ENCODE results near the gene ING5.

ING5 gene

DNA sequence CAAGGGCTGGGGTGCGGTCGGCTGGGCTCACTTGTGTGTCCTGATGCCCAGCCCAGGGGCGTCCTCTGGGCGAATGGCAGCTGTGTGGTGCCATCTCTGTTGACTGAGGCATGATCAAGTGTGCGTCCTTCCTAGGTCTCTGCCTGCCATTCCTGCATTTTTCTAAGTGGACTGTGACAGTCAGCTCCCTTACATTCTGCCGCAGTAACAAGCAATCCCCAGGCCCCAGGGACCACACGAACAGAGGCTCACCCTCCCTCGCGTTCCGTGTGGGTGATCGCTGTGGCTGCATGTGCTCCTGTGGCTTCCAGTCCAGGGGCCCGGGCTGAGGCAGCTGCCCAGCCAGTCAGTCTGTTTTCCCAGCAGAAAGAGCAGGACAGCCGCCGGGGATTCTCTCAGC, 50.4 kb downstream of the ING5 start:
- no peaks in the 10 kb centered on the region for H3K9me3 ChIP-seq (ENCODE audit: severe bottlenecking)
- H3K4me3 ChIP-seq (ENCODE audit: severe bottlenecking): no peak overlapping the region
- H3K4me1 ChIP-seq (ENCODE audit: insufficient read depth, poor library complexity, severe bottlenecking): no peaks in the 10 kb centered on the region
- no peak overlapping the region for H3K27ac ChIP-seq (ENCODE audit: poor library complexity, severe bottlenecking)
- TF ChIP-seq, protein P1, sequence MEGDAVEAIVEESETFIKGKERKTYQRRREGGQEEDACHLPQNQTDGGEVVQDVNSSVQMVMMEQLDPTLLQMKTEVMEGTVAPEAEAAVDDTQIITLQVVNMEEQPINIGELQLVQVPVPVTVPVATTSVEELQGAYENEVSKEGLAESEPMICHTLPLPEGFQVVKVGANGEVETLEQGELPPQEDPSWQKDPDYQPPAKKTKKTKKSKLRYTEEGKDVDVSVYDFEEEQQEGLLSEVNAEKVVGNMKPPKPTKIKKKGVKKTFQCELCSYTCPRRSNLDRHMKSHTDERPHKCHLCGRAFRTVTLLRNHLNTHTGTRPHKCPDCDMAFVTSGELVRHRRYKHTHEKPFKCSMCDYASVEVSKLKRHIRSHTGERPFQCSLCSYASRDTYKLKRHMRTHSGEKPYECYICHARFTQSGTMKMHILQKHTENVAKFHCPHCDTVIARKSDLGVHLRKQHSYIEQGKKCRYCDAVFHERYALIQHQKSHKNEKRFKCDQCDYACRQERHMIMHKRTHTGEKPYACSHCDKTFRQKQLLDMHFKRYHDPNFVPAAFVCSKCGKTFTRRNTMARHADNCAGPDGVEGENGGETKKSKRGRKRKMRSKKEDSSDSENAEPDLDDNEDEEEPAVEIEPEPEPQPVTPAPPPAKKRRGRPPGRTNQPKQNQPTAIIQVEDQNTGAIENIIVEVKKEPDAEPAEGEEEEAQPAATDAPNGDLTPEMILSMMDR (IDR thresholded peaks at IDR 0.05; ENCODE audit: poor library complexity, severe bottlenecking): no peak
- no peak for ATAC-seq (ENCODE audit: low read depth)
- DNase-seq (ENCODE audit: low spot score): no peak
- peaks cover 13% of the 10 kb centered on the region for H3K36me3 ChIP-seq (ENCODE audit: low read depth)
- H3K27me3 ChIP-seq (ENCODE audit: insufficient read depth, poor library complexity, severe bottlenecking): no peaks in the 10 kb centered on the region

DNA sequence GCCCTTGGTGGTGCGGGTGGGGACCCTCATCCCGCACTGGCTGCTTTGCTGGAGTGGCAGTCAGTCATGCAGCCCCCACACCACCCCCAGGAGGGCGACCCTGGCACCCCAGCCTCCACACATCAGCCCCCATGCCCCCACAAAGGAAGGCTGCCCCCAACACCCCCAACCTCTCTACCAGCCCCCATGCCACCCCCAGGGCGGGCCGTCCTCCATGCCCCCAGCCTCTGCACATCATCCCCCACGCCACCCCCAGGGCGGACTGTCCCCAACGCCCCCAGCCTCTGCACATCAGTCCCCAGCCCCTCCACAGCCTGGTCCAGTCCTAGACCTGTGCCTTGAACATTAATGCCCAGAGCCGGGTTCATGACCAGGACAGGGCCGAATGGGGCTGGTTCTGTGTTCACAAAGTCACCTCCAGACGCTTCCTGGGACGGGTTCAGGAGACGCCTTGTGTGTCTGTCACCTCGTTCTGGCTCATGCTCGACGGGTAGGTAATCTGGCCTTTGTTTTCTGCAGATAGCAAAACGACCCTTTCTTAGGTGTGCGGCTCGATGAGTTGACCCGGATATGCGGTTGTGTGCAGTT, 50.9 kb downstream of the ING5 start:
- no peak overlapping the region for H3K4me3 ChIP-seq (ENCODE audit: severe bottlenecking)
- DNase-seq (ENCODE audit: low spot score) (no peak), ATAC-seq (ENCODE audit: low read depth) (no peak)
- no peaks in the 10 kb centered on the region for H3K27me3 ChIP-seq (ENCODE audit: insufficient read depth, poor library complexity, severe bottlenecking)
- no peaks in the 10 kb centered on the region for H3K4me1 ChIP-seq (ENCODE audit: insufficient read depth, poor library complexity, severe bottlenecking)
- peaks cover 13% of the 10 kb centered on the region for H3K36me3 ChIP-seq (ENCODE audit: low read depth)
- H3K9me3 ChIP-seq (ENCODE audit: severe bottlenecking): no peaks in the 10 kb centered on the region
- H3K27ac ChIP-seq (ENCODE audit: poor library complexity, severe bottlenecking): no peak overlapping the region
- TF ChIP-seq, protein P1 (IDR thresholded peaks at IDR 0.05; ENCODE audit: poor library complexity, severe bottlenecking): no peak

DNA sequence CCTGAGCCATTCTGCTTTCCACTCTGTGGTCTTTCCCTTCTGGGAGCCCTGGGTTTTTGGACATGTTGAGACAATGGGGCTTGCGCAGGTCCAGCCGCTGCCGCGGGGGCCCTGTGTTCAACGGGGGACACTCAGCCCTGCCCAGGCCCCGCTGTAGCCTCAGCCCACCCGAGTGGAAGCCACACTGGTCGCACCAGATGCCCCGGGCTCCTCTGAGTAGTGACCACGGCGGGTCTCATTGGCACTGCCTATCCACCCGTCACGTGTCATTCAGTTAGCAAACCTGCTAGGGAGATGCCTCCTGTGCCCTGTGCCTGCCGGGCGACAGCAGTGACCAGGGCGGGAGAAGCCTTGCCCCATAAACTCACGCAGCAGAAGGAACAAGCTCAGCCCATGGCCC, 51.7 kb downstream of the ING5 start:
- Histone ChIP-seq H3K27me3 (ENCODE audit: insufficient read depth, poor library complexity, severe bottlenecking) (no peaks in the 10 kb centered on the region), H3K36me3 (ENCODE audit: low read depth) (peaks cover 13% of the 10 kb centered on the region), H3K4me1 (ENCODE audit: insufficient read depth, poor library complexity, severe bottlenecking) (no peaks in the 10 kb centered on the region), H3K4me3 (ENCODE audit: severe bottlenecking) (no peak overlapping the region), H3K27ac (ENCODE audit: poor library complexity, severe bottlenecking) (no peak overlapping the region), H3K9me3 (ENCODE audit: severe bottlenecking) (no peaks in the 10 kb centered on the region)
- TF ChIP-seq, protein P1 (IDR thresholded peaks at IDR 0.05; ENCODE audit: poor library complexity, severe bottlenecking): no peak
- ATAC-seq (ENCODE audit: low read depth): no peak
- no peak for DNase-seq (ENCODE audit: low spot score)

DNA sequence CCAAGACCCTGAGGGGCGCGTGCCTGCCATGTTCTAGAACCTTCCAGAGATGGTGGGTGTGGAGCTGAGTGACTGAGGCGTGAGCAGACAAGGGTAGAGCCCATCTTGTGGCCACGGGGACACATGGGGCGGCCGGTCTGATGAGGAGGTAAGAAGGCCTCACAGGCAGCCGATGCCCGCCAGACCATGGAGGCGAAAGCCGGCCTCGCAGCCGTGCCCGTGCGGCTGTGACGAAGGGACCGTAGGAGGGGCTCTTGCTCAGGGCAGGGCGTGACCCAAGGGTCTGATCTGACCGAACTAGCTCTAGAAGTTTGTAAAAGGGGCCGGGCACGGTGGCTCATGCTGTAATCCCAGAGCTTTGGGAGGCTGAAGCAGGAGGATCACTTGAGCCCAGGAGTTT, 52.2 kb downstream of the ING5 start:
- TF ChIP-seq, protein P1 (IDR thresholded peaks at IDR 0.05; ENCODE audit: poor library complexity, severe bottlenecking): no peak
- no peak for ATAC-seq (ENCODE audit: low read depth)
- no peak for DNase-seq (ENCODE audit: low spot score)
- no peaks in the 10 kb centered on the region for H3K27me3 ChIP-seq (ENCODE audit: insufficient read depth, poor library complexity, severe bottlenecking)
- peaks cover 13% of the 10 kb centered on the region for H3K36me3 ChIP-seq (ENCODE audit: low read depth)
- H3K9me3 ChIP-seq (ENCODE audit: severe bottlenecking): no peaks in the 10 kb centered on the region
- H3K4me3 ChIP-seq (ENCODE audit: severe bottlenecking): no peak overlapping the region
- no peak overlapping the region for H3K27ac ChIP-seq (ENCODE audit: poor library complexity, severe bottlenecking)
- H3K4me1 ChIP-seq (ENCODE audit: insufficient read depth, poor library complexity, severe bottlenecking): no peaks in the 10 kb centered on the region

DNA sequence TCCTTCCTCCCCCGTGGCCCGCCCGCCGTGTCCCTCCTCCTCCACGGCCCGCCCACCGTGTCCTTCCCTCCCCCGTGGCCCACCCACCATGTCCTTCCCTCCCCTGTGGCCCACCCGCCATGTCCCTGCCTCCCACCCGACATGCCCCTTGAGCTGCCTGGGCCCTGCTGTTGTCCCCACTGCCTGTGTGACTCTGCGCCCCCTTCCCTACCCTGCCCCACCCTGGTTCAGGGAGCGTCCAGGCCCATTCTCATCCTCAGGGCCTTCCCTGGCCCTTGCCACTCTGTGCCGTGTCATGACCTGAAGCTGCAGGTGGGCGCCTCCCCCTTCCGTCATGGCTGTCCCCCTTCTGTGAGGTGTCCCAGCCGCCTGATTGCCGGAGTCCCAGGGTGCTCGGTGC, 53.3 kb downstream of the ING5 start:
- no peak overlapping the region for H3K27ac ChIP-seq (ENCODE audit: poor library complexity, severe bottlenecking)
- DNase-seq (ENCODE audit: low spot score) (no peak), ATAC-seq (ENCODE audit: low read depth) (no peak)
- H3K4me3 ChIP-seq (ENCODE audit: severe bottlenecking): no peak overlapping the region
- H3K4me1 ChIP-seq (ENCODE audit: insufficient read depth, poor library complexity, severe bottlenecking): no peaks in the 10 kb centered on the region
- H3K9me3 ChIP-seq (ENCODE audit: severe bottlenecking): no peaks in the 10 kb centered on the region
- H3K36me3 ChIP-seq (ENCODE audit: low read depth): peaks cover 17% of the 10 kb centered on the region
- TF ChIP-seq, protein P1 (IDR thresholded peaks at IDR 0.05; ENCODE audit: poor library complexity, severe bottlenecking): no peak
- H3K27me3 ChIP-seq (ENCODE audit: insufficient read depth, poor library complexity, severe bottlenecking): no peaks in the 10 kb centered on the region

All from RWPE2 (cell line).